Measurements from ENCODE around the gene PHLDB1.

DNA sequence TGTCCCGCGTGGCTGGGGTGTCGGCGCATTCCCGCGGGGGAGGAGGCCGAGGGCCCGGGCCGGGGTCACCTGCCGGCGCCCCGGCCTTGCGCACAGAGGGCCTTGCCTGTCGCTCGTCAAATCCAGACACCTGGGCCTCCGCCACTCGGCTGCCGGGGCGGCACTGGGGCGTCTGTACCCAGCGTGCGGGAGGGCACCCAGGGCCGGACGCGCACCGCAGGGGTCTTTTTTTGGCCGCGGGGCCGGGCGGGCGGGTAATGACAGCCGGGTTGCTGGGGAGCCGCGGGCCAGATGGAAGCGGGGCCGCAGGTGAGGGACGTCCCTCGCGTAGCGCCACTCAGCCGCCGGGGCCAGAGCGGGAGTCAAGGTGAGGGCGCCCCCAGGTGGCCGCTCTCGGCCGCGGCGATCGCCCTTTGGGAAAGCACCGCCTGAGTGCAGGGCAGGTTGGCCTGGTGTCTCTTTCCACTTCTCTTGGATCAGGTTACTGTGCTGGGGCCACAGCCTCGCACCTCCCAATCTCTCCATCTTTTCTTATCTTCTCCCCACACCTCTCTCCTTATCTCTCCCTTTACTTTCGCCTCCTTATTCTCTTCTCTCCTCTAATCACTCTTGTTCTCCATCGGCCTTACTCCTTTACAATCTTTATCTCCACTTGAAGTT is 3.5 kb downstream of the PHLDB1 start:
- TF ChIP-seq, protein P1, sequence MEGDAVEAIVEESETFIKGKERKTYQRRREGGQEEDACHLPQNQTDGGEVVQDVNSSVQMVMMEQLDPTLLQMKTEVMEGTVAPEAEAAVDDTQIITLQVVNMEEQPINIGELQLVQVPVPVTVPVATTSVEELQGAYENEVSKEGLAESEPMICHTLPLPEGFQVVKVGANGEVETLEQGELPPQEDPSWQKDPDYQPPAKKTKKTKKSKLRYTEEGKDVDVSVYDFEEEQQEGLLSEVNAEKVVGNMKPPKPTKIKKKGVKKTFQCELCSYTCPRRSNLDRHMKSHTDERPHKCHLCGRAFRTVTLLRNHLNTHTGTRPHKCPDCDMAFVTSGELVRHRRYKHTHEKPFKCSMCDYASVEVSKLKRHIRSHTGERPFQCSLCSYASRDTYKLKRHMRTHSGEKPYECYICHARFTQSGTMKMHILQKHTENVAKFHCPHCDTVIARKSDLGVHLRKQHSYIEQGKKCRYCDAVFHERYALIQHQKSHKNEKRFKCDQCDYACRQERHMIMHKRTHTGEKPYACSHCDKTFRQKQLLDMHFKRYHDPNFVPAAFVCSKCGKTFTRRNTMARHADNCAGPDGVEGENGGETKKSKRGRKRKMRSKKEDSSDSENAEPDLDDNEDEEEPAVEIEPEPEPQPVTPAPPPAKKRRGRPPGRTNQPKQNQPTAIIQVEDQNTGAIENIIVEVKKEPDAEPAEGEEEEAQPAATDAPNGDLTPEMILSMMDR (IDR thresholded peaks at IDR 0.05), result peak; percentile 41 to 86 (median 83)
- no peak for TF ChIP-seq POLR2A (IDR thresholded peaks at IDR 0.05)
